ENCODE data around the gene CIAO3.
"Not testable (repeated sequence)": the region's sequence is repeated elsewhere in the genome, so short reads cannot be mapped to it uniquely, and the experiment has no call there.

CIAO3 gene

GRCh38 chr16:708019-708418 is 32.8 kb downstream of the CIAO3 start:
- no peak for DNase-seq

GRCh38 chr16:707062-707538 is 33.7 kb downstream of the CIAO3 start:
- no peak for DNase-seq

DNA sequence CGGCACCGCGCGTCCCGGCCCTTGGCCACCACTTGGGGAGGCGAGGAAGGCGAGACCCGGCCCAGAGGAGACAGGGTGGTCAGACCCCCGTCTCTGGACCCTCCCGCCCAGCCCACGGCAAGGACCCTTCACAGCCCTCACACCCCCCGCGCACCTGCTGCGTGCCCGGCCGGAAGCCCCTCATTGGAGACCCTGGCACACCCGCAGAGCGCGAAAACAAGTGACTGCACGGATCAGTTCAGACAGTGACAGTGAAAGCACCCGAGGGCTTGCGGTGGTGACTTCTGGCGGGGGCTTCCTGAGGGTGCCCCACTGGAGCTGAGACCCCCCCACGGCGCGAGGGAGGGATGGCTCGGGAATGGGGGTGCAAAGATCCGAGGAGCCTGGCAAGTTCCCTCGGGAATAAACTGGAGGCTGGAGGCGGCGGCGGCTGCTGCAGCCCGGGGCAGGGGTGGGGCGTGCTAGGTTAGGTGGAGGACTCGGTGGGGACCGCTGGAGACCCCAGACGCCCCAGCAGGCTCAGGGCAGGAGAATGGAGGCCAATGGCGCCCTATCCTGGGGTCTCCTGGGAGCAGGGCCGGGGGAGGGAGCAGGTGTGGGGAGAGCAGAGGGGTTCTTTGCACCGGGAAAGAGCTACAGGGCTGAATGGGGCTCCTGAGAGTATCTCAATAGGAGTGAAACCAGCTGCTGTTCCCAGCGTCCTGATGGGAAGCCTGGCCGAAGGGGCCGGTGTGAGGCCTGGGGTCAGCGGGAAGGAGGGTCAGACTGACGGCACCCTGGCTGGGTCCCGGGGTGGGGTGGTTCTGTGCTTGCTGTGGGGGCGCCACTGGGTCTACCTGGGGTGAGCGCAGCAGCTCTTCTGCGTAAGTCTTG is 34.4 kb downstream of the CIAO3 start:
- DNase-seq: no peak

DNA sequence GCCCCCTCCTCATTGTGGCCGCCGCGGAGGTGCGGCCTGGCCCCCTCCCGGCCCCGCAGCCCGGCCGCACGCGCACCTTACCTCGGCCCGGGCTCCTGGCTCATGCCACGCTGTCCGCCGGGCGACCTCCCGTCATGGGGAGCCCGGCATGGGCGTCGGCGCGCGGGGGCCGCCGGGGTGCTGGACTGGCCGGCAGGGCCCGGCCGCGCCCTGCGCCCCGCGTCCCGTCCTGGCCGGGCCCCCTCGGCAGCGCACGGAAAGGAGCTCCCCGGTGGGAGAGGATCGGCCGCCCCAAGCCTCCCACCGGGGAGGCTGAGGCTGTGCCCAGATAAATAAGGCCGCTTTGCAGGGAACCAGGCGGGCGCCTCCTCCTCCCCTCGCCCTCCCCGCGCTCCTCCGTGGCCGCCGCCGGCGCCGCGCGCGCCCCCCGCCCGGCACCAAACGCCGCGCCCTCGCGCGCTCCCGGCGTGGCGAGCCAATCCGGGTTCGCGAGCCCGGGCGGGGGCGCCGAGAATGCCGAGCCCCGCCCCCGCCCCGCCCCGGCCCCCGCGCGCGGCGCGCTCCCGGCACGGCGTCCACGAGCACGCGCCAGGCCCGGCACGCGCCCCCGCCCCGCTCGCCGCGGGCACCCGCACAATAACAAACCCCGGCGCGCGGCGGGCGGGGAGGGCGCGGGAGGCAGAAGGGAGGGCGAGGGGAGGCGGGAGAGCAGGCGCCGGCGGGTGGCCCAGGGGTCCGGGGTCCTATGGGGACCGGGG is 35.2 kb downstream of the CIAO3 start, which contains the start of gene FBXL16:
TSS of gene FBXL16 (minus strand) at position 371 of the 758 bp plus-strand sequence. CDS start 8,396 bp downstream, outside the sequence.
- DNase-seq: peak; percentile 60

- DNase-seq: no peak
Measured at GRCh38 chr16:704552-705380, 36.0 kb downstream of the CIAO3 start.

DNA sequence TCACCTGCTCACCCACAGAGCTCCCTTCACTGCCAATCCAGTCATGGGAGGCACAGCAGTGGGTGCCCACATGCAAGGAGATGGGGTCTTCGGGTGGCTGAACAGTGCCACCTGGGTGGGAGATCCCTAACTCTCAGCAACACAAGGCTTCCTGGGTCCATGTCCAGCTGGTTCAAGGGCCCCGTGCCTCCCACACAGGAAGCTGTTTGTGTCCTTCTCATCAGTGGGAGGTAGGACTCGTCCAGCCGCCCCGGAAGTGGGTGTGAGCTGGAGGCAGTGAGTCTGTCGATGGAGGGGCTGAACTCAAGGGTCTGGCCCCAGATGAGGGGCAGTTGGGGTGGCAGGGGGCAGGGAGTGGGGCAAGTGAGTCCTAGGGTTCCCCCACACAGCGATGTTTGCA is 36.8 kb downstream of the CIAO3 start:
- no peak for DNase-seq

GRCh38 chr16:703406-703805 is 37.4 kb downstream of the CIAO3 start:
- DNase-seq: no peak

GRCh38 chr16:702341-702740 is 38.5 kb downstream of the CIAO3 start:
- no peak for DNase-seq

DNA sequence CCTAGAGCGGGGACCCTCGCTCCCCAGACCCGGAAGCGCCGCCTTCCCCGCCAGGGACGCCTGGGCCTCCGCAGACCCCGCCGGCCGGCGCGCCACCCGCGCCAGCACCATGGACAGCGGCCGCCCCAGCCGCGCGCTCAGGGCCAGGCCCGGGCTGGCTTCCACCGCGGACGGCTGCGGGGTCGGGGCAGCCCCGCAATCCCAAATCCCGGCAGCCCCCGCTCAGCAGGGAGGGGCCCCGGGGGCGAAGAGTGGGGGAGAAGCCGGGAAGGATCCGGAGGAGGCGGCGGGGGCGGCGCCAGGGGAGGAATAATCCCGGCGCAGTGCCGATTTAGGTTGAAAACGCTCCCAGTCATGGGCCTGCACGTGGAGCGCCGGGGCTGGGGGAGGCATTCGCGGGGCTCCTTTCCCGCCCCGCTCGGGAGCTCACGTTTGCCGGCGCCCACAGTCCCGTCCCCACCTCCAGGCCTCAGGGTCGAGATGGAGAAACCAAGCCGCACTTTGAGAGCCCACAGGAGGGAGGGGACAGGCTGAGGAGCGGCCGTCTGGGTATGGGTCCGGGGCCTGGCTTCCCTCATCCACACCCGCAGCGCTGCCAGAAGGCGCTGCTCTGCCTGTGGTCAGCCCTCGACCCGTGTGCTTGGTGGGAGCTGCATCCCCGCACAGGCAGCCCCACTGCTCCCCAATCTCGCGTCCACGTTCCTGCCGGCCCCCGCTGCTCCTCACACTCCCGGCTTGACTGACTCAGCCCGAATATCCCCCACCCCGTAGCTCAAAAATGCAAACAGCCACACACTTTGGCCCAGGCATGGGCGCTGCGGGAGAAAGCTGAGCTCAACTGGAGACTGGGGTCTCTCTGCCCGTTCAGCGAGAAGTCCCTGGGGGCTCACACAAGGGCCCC is 39.9 kb downstream of the CIAO3 start:
- DNase-seq: no peak

- no peak for DNase-seq
Measured at GRCh38 chr16:698911-699671, 41.7 kb downstream of the CIAO3 start.

- peak; percentile 78 for DNase-seq
Measured at GRCh38 chr16:695355-696089, 45.3 kb downstream of the CIAO3 start.

GRCh38 chr16:694863-695354 is 45.9 kb downstream of the CIAO3 start:
- no peak for DNase-seq

- DNase-seq: no peak
Measured at GRCh38 chr16:694187-694862, 46.5 kb downstream of the CIAO3 start.

DNA sequence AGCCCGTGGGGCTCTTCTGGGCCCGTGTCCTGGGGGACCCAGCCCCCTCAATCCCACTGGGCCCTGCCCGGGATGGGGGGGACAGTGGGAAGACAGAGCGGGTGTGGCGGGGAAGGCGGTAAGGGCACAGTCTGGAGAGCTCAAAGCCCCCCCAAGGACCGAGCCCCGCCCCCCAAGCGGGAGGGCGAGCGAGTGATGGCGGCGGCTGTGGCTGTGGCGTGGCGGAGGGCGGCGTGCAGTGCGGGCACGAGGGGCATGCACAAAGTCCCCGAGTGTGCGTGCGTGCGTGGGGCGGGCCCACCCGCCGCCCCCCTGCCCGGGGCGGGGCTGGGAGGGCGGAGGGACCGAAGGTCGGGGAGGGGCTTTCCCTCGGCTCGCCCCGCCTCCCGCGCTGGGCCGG is 47.0 kb downstream of the CIAO3 start:
- DNase-seq: no peak

DNA sequence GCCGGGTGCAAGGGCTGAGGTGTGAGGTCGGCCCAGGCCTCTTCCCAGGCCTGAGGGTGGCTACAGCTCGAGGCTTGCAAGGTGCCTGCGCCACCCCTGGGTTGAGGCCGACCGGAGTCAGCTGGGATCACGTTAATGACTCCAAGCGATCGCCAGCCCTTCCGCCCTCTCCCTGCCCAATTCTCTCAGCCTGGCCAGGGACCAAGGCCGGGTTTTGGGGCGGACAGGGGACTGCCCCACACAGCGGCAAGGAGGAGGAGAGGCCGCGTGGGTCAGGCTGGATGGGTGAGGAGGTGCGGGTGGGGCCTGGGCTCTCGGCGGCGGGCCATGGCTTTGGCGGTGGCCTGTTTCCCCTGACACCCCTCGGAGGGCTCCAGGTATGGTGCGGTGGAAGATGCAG is 47.4 kb downstream of the CIAO3 start:
- DNase-seq: no peak

DNA sequence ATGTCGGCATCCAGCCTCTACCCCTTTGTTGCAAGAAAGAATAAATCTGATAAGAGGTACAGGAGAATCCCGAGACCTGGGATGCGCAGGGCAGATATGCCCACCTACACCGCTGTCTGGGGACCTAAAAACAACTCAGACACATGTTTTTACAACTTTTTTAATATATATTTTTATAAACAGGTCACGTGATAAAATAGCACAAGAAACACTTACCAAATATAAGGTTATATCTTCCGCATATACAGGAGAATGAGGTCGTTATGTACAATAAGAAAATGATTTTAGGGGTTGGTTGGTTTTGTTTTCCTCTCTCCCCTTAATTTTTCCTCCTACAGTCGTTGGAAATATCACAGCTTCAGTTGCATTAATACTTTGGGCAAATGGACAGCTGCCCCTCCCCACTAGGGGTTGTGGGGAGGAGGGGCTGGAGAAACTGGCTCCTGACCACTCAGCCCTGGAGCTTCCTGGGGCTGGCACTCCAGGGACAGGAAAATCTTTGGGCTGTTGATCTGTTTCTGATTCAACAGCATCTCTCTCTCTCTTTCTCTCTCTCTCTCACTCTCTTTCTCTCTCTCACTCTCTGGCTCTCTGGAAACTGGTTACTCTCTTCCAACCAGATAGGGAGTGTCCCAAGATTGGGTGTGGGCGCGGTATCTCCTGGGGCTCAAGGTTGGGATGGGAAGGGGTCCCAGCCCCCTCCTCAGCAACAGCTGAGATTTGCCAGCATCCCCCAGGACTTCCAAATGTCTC is 48.3 kb downstream of the CIAO3 start:
- no peak for DNase-seq

- not testable (repeated sequence) for DNase-seq
Measured at GRCh38 chr16:691242-691641, 49.6 kb downstream of the CIAO3 start.

DNA sequence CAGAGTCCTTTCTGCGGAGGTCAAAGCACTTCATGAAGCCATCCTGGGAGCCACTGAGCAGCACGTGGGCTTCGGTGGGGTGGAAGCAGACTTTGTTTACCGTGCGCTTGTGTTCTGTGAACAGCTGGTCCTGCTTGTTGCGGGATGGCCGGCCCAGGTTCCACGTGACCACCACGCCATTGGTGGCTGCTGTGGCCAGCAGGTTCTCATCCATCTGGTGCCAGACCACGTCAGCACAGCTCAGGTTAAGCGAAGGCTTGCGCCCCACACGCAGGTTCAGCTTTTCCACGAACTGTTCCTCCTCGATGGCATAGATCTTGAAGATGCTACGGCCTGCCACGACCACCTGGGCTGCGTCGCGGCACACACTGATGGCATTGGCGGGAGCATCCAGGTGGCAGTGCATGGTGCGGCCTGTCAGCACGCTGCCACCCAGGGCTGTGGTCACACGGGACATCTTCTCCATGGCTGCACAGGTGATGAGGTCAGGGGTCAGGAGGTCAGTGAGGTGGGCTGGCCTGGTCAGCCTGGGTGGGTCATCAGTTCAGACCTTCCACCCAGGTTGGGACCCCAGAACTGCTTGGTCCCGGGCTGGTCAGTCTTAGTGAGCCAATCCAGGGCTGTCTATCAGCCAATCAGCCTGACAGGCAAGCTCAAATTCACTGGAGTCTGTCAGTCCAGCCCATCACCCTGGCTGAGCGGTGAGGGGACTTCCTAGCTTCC is 51.5 kb downstream of the CIAO3 start:
- no peak for DNase-seq
